GM23338 (cell line): ENCODE measurements around the gene TMEM63C. TPM values are rescaled to one million over a fixed set of nuclear protein-coding genes. Genes with fewer than 3 reads are reported as not detected.
"Not testable (repeated sequence)": the region's sequence is repeated elsewhere in the genome, so short reads cannot be mapped to it uniquely, and the experiment has no call there.

Experiments
- ATAC-seq: fragments of 200-7000 bp; cut with Tn5 transposase; 3 replicates; pipeline ENCODE4 v1.9.1; 2020
- DNase-seq: peaks from one replicate; pipeline ENCODE4 v3.0.0-alpha.2; 2015; ENCODE audit warnings: low spot score
- H2AFZ ChIP-seq: fragments of 200-600 bp; sonication (generic); 2 replicates; pipeline ENCODE4 v1.8.0; 2016; ENCODE audit warnings: antibody characterized with exemption, mild to moderate bottlenecking, moderate library complexity
- H3F3A ChIP-seq: fragments of 200-600 bp; sonication (generic); replicated peaks from 2 replicates; pipeline ENCODE4 v1.8.0; 2017; ENCODE audit warnings: antibody characterized with exemption, mixed run types, low read depth
- H3K27ac ChIP-seq: fragments of 200-600 bp; sonication (generic); 2 replicates; pipeline ENCODE4 v1.6.1; 2016; ENCODE audit warnings: low read depth
- H3K27me3 ChIP-seq: fragments of 200-600 bp; sonication (generic); 2 replicates; pipeline ENCODE4 v1.8.0; 2016; ENCODE audit warnings: mild to moderate bottlenecking, mixed run types, moderate library complexity; ENCODE audit not compliant: insufficient read depth
- H3K36me3 ChIP-seq: fragments of 200-600 bp; sonication (generic); 2 replicates; pipeline ENCODE4 v1.8.0; 2016; ENCODE audit warnings: mild to moderate bottlenecking; ENCODE audit not compliant: insufficient read depth
- H3K4me1 ChIP-seq: fragments of 200-600 bp; sonication (generic); 2 replicates; pipeline ENCODE4 v1.8.0; 2016; ENCODE audit warnings: mild to moderate bottlenecking, moderate library complexity; ENCODE audit not compliant: insufficient read depth
- H3K4me2 ChIP-seq: fragments of 200-600 bp; sonication (generic); 2 replicates; pipeline ENCODE4 v1.7.1; 2017; ENCODE audit warnings: mixed run types
- H3K4me3 ChIP-seq: fragments of 200-600 bp; sonication (generic); 2 replicates; pipeline ENCODE4 v1.6.1; 2016; ENCODE audit warnings: mixed run types
- H3K79me2 ChIP-seq: fragments of 200-600 bp; sonication (generic); replicated peaks from 2 replicates; pipeline ENCODE4 v1.8.0; 2017; ENCODE audit warnings: mild to moderate bottlenecking; ENCODE audit not compliant: insufficient read depth
- H3K9me2 ChIP-seq: fragments of 200-600 bp; sonication (generic); 2 replicates; pipeline ENCODE4 v1.8.0; 2017; ENCODE audit not compliant: insufficient read depth
- H4K20me1 ChIP-seq: fragments of 200-600 bp; sonication (generic); replicated peaks from 2 replicates; pipeline ENCODE4 v1.8.0; 2017; ENCODE audit warnings: mild to moderate bottlenecking; ENCODE audit not compliant: insufficient read depth
- H3K27ac Mint-ChIP-seq: 2 replicates; pipeline ENCODE4 v1.8.0; 2020; ENCODE audit warnings: inconsistent platforms, mild to moderate bottlenecking, moderate library complexity, mixed read lengths
- H3K27me3 Mint-ChIP-seq: 3 replicates; pipeline ENCODE4 v1.8.0; 2022; ENCODE audit warnings: low read depth, mild to moderate bottlenecking, moderate library complexity, mixed read lengths, inconsistent platforms; ENCODE audit not compliant: insufficient read depth, poor library complexity
- H3K36me3 Mint-ChIP-seq: 3 replicates; pipeline ENCODE4 v1.8.0; 2021; ENCODE audit warnings: low read depth, mild to moderate bottlenecking, inconsistent platforms, moderate library complexity, mixed read lengths
- H3K4me1 Mint-ChIP-seq: 3 replicates; pipeline ENCODE4 v1.8.0; 2020; ENCODE audit warnings: mild to moderate bottlenecking, inconsistent platforms, mixed read lengths
- H3K4me3 Mint-ChIP-seq: 3 replicates; pipeline ENCODE4 v1.8.0; 2021; ENCODE audit warnings: moderate library complexity, mild to moderate bottlenecking, inconsistent platforms, mixed read lengths
- H3K9me3 Mint-ChIP-seq: 3 replicates; pipeline ENCODE4 v1.8.0; 2020; ENCODE audit warnings: moderate library complexity, mild to moderate bottlenecking, inconsistent platforms, mixed read lengths
- ETS1 ChIP-seq: IDR thresholded peaks from 2 replicates; pipeline ENCODE4 v1.6.1; 2016; ENCODE audit warnings: antibody characterized with exemption
- JUNB ChIP-seq: IDR thresholded peaks from one replicate; pipeline ENCODE4 v1.6.1; 2016; ENCODE audit warnings: antibody characterized with exemption; ENCODE audit not compliant: unreplicated experiment
- POLR2AphosphoS5 ChIP-seq: IDR thresholded peaks from 2 replicates; pipeline ENCODE4 v1.6.1; 2016; ENCODE audit warnings: antibody characterized with exemption, low read depth
- REST ChIP-seq: IDR thresholded peaks from one replicate; pipeline ENCODE4 v1.6.1; 2018; ENCODE audit warnings: antibody characterized with exemption; ENCODE audit not compliant: unreplicated experiment
- ZNF462 ChIP-seq: fragments of 250-450 bp; sonication (Bioruptor Pico); IDR thresholded peaks from 2 replicates; pipeline ENCODE4 v1.5.0; 2020; ENCODE audit warnings: mild to moderate bottlenecking, moderate library complexity
- polyA plus RNA-seq: library from polyadenylated mRNA; unstranded; fragments of >200 nt; fragmentation: Nextera tagmentation; extraction: Ambion mirVana; gene quantifications from 2 replicates; pipeline ENCODE4 v1.2.1, GENCODE V29; 2016
- total RNA-seq: library from RNA; depleted of rRNA; stranded (reverse); fragments of >200 nt; shearing (Covaris generic); gene quantifications from 2 replicates; pipeline ENCODE4 v1.2.3, GENCODE V29; 2014

Gene TMEM63C
- total and polyA plus RNA-seq, 2 experiments from 2014 or later = 2.1 to 6.3 TPM

- TF ChIP-seq ZNF462 (CRISPR knock-in tag) (no peak), POLR2AphosphoS5 (no peak), JUNB (no peak), ETS1 (no peak), REST (no peak)
These were observed 8.7 kb upstream of the TMEM63C start (continued) for GRCh38 chr14:77172916-77173315.

- H3K4me3 Mint-ChIP-seq, DNase-seq, H2AFZ ChIP-seq, ATAC-seq, H3K4me3 ChIP-seq, H3F3A ChIP-seq, H3K4me1 ChIP-seq, H3K79me2 ChIP-seq, H3K9me2 ChIP-seq, H3K4me1 Mint-ChIP-seq, H3K27me3 ChIP-seq, H3K4me2 ChIP-seq, H3K27ac ChIP-seq, H3K36me3 Mint-ChIP-seq, H3K27me3 Mint-ChIP-seq, H4K20me1 ChIP-seq, H3K36me3 ChIP-seq, H3K27ac Mint-ChIP-seq: not testable (repeated sequence)
- peaks cover 17% of the 10 kb centered on the region for H3K9me3 Mint-ChIP-seq
These were observed 7.5 kb upstream of the TMEM63C start for GRCh38 chr14:77173911-77174617.
